Neural progenitor cell (in vitro differentiated cells): ENCODE results near the gene SH3GL3. TPM values are rescaled to one million over a fixed set of nuclear protein-coding genes. Genes with fewer than 3 reads are reported as not detected.

Experiments used
- DNase-seq: peaks from one replicate; pipeline ENCODE4 v3.0.0-alpha.2; 2016; ENCODE audit warnings: low spot score
- H2AFZ ChIP-seq: fragments of 200-600 bp; sonication (generic); replicated peaks from 2 replicates; pipeline ENCODE4 v1.6.1; 2016; ENCODE audit warnings: antibody characterized with exemption
- H3F3A ChIP-seq: fragments of 200-600 bp; sonication (generic); 2 replicates; pipeline ENCODE4 v1.6.1; 2016; ENCODE audit warnings: antibody characterized with exemption, low read depth
- H3K27ac ChIP-seq: fragments of 200-600 bp; sonication (generic); 2 replicates; pipeline ENCODE4 v1.5.1; 2016; ENCODE audit warnings: mild to moderate bottlenecking
- H3K27me3 ChIP-seq: fragments of 200-600 bp; sonication (generic); 2 replicates; pipeline ENCODE4 v1.6.1; 2016; ENCODE audit warnings: mild to moderate bottlenecking, moderate library complexity
- H3K36me3 ChIP-seq: fragments of 200-600 bp; sonication (generic); 2 replicates; pipeline ENCODE4 v1.5.1; 2016
- H3K4me1 ChIP-seq: fragments of 200-600 bp; sonication (generic); 2 replicates; pipeline ENCODE4 v1.6.1; 2016; ENCODE audit warnings: mixed run types
- H3K4me2 ChIP-seq: fragments of 200-600 bp; sonication (generic); 2 replicates; pipeline ENCODE4 v1.6.1; 2016
- H3K4me3 ChIP-seq: fragments of 200-600 bp; sonication (generic); 2 replicates; pipeline ENCODE4 v1.5.1; 2016
- H3K79me2 ChIP-seq: fragments of 200-600 bp; sonication (generic); 2 replicates; pipeline ENCODE4 v1.6.1; 2016; ENCODE audit warnings: low read depth
- H3K9ac ChIP-seq: fragments of 200-600 bp; sonication (generic); 2 replicates; pipeline ENCODE4 v1.6.1; 2016
- H3K9me3 ChIP-seq: fragments of 200-600 bp; sonication (generic); 2 replicates; pipeline ENCODE4 v1.5.1; 2016; ENCODE audit warnings: low read depth
- H4K20me1 ChIP-seq: fragments of 200-600 bp; sonication (generic); 2 replicates; pipeline ENCODE4 v1.6.1; 2016; ENCODE audit warnings: low read depth
- H3K27ac Mint-ChIP-seq: 3 replicates; pipeline ENCODE4 v1.8.0; 2021; ENCODE audit warnings: mixed read lengths
- H3K27me3 Mint-ChIP-seq: 2 replicates; pipeline ENCODE4 v1.8.0; 2022; ENCODE audit warnings: low read depth, mild to moderate bottlenecking, inconsistent platforms, moderate library complexity, mixed read lengths; ENCODE audit not compliant: insufficient read depth
- H3K36me3 Mint-ChIP-seq: 3 replicates; pipeline ENCODE4 v1.8.0; 2021; ENCODE audit warnings: mixed read lengths
- H3K4me1 Mint-ChIP-seq: 3 replicates; pipeline ENCODE4 v1.8.0; 2021; ENCODE audit warnings: mixed read lengths
- H3K4me3 Mint-ChIP-seq: 3 replicates; pipeline ENCODE4 v1.8.0; 2021; ENCODE audit warnings: mild to moderate bottlenecking, moderate library complexity, mixed read lengths
- H3K9me3 Mint-ChIP-seq: 3 replicates; pipeline ENCODE4 v1.8.0; 2020; ENCODE audit warnings: mixed read lengths
- CTCF ChIP-seq: fragments of 200-600 bp; sonication (generic); IDR thresholded peaks from 2 replicates; pipeline ENCODE4 v1.5.1; 2017; ENCODE audit warnings: antibody characterized with exemption, mild to moderate bottlenecking
- EZH2 ChIP-seq: fragments of 200-600 bp; sonication (generic); IDR thresholded peaks from 2 replicates; pipeline ENCODE4 v1.6.1; 2017; ENCODE audit warnings: antibody characterized with exemption, mild to moderate bottlenecking, moderate library complexity
- EZH2phosphoT487 ChIP-seq: fragments of 200-600 bp; sonication (generic); IDR thresholded peaks from 2 replicates; pipeline ENCODE4 v1.6.1; 2017; ENCODE audit warnings: antibody characterized with exemption
- total RNA-seq: library from RNA; depleted of rRNA; stranded (reverse); fragments of >200 nt; gene quantifications from 2 replicates; pipeline ENCODE4 v1.2.3, GENCODE V29; 2015; ENCODE audit warnings: low replicate concordance

SH3GL3 gene
- total RNA-seq, 1 donor from 2014 or later = 8.2 TPM

DNA sequence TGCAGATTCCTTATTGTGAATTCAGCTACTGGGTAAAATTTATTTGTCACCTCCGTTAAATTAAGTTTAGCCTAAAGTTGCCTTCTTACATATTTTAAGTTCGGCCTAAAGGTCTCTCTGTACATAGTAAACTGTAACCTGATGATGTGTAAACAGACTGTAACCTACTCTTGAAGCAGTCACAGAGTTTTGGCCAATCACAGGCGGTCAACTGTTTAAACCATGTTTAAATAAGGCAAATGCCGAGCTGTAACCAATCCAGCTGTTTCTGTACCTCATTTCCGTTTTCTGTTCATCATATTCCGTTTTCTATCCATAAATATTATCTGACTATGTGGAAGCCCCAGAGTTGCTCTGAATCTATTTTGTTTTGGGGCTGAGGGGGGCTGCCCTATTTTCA, 204.4 kb downstream of the SH3GL3 start:
- Histone ChIP-seq H3K27ac (no peak overlapping the region), H3K4me1 (no peaks in the 10 kb centered on the region), H3F3A (peaks cover 11% of the 10 kb centered on the region), H3K36me3 (no peaks in the 10 kb centered on the region), H4K20me1 (no peaks in the 10 kb centered on the region), H3K4me2 (no peak overlapping the region), H3K79me2 (no peaks in the 10 kb centered on the region), H3K9ac (no peak overlapping the region), H3K4me3 (no peak overlapping the region), H2AFZ (no peak overlapping the region), H3K27me3 (peaks cover 53% of the 10 kb centered on the region), H3K9me3 (no peaks in the 10 kb centered on the region)
- Mint-ChIP-seq H3K9me3 (peaks cover 2% of the 10 kb centered on the region), H3K36me3 (no peaks in the 10 kb centered on the region), H3K4me1 (no peaks in the 10 kb centered on the region), H3K27me3 (peaks cover 44% of the 10 kb centered on the region), H3K27ac (no peak overlapping the region), H3K4me3 (no peak overlapping the region)
- no peak for DNase-seq
- TF ChIP-seq EZH2 (no peak), EZH2phosphoT487 (no peak), CTCF (no peak)

GRCh38 chr15:83652626-83653204, 205.6 kb downstream of the SH3GL3 start:
- Histone ChIP-seq H3K9ac (no peak overlapping the region), H3K27ac (no peak overlapping the region), H3K4me1 (no peaks in the 10 kb centered on the region), H3K36me3 (no peaks in the 10 kb centered on the region), H2AFZ (peak overlapping the region; percentile 75), H3K27me3 (peaks cover 58% of the 10 kb centered on the region), H3K4me2 (no peak overlapping the region), H3K4me3 (peak overlapping the region; percentile 54), H3K9me3 (no peaks in the 10 kb centered on the region), H3F3A (peaks cover 11% of the 10 kb centered on the region), H3K79me2 (no peaks in the 10 kb centered on the region), H4K20me1 (no peaks in the 10 kb centered on the region)
- Mint-ChIP-seq H3K9me3 (peaks cover 2% of the 10 kb centered on the region), H3K4me1 (no peaks in the 10 kb centered on the region), H3K4me3 (peak overlapping the region; percentile 74), H3K27me3 (peaks cover 45% of the 10 kb centered on the region), H3K36me3 (no peaks in the 10 kb centered on the region), H3K27ac (no peak overlapping the region)
- DNase-seq = no peak
- TF ChIP-seq EZH2phosphoT487 (no peak), EZH2 (no peak), CTCF (no peak)

GRCh38 chr15:83653288-83653638, 206.1 kb downstream of the SH3GL3 start:
- Mint-ChIP-seq H3K4me3 (peak overlapping the region; percentile 74), H3K4me1 (no peaks in the 10 kb centered on the region), H3K36me3 (no peaks in the 10 kb centered on the region), H3K27me3 (peaks cover 45% of the 10 kb centered on the region), H3K9me3 (peaks cover 2% of the 10 kb centered on the region), H3K27ac (no peak overlapping the region)
- H3K36me3 ChIP-seq = no peaks in the 10 kb centered on the region
- no peaks in the 10 kb centered on the region for H3K79me2 ChIP-seq
- no peak overlapping the region for H3K27ac ChIP-seq
- peak overlapping the region; percentile 54 for H3K4me3 ChIP-seq
- no peak for DNase-seq
- H3K4me2 ChIP-seq = peak overlapping the region; percentile 75
- no peaks in the 10 kb centered on the region for H4K20me1 ChIP-seq
- TF ChIP-seq EZH2 = no peak
- no peaks in the 10 kb centered on the region for H3K9me3 ChIP-seq
- H3K9ac ChIP-seq = no peak overlapping the region
- peak overlapping the region; percentile 75 for H2AFZ ChIP-seq
- H3F3A ChIP-seq = peaks cover 11% of the 10 kb centered on the region
- H3K27me3 ChIP-seq = peaks cover 58% of the 10 kb centered on the region
- no peaks in the 10 kb centered on the region for H3K4me1 ChIP-seq

DNA sequence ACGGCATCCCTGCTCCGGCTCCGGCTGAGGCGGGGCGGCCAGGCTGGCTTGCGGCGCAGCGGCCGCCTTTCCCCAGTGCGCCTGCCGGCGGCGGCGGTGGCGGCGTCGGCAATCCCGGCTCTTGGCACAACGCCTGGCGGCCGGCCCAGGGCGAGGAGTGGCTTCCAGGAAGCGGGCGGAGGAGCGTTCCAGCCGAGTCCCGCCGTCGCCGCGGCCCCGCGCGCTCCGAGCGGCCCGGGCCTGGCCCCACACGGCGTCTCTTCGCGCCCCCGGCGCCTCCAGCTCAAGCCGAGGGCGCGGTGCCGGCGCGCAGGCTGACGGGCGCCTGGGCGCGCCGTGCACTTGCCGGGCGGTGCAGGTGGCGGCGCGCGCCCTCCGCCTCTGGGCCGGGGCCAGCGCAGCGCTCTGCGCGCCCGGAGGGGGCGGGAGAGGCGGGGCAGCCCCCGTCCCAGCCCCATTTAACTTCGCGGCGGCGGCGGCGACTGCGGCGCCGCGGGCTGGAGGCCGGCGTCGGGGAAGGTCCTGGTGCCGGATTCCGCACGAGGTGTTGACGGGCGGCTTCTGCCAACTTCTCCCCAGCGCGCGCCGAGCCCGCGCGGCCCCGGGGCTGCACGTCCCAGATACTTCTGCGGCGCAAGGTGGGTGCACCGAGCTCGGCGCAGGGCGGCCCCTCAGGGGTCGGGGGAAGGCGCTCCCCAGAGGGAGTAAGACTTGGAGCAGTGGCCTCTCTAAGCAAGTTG, 206.7 kb downstream of the SH3GL3 start, which contains the start of gene ADAMTSL3:
TSS of gene ADAMTSL3 (plus strand) at position 485 of the 740 bp plus-strand sequence. CDS start 1,639 bp downstream, outside the sequence.
- peak; percentile 93 for DNase-seq
- H3K9me3 Mint-ChIP-seq = peaks cover 2% of the 10 kb centered on the region
- peaks cover 40% of the 10 kb centered on the region for H3K27me3 Mint-ChIP-seq
- H3K9ac ChIP-seq = no peak within 1 kb of the TSS
- H3K36me3 ChIP-seq = no peaks in the 10 kb centered on the region
- peaks cover 11% of the 10 kb centered on the region for H3F3A ChIP-seq
- no peaks in the 10 kb centered on the region for H4K20me1 ChIP-seq
- H3K79me2 ChIP-seq = no peaks in the 10 kb centered on the region
- H3K27ac Mint-ChIP-seq = no peak within 1 kb of the TSS
- peak within 1 kb of the TSS; percentile 54 for H3K4me3 ChIP-seq
- H3K4me3 Mint-ChIP-seq = peak within 1 kb of the TSS; percentile 79
- H3K4me2 ChIP-seq = peak within 1 kb of the TSS; percentile 75
- H3K4me1 Mint-ChIP-seq = no peaks in the 10 kb centered on the region
- peak within 1 kb of the TSS; percentile 88 for H2AFZ ChIP-seq
- no peaks in the 10 kb centered on the region for H3K36me3 Mint-ChIP-seq
- H3K27ac ChIP-seq = no peak within 1 kb of the TSS
- H3K4me1 ChIP-seq = no peaks in the 10 kb centered on the region
- no peaks in the 10 kb centered on the region for H3K9me3 ChIP-seq
- peaks cover 58% of the 10 kb centered on the region for H3K27me3 ChIP-seq
- TF ChIP-seq EZH2 = no peak
- peak; percentile 17 for TF ChIP-seq CTCF
- peak; percentile 56 for TF ChIP-seq EZH2phosphoT487
